IPS DF 4.7 (cell line): ENCODE results near the gene PZP.

Experiments used
- DNase-seq: peaks from one replicate; pipeline ENCODE4 v3.0.0-alpha.2; 2013; ENCODE audit warnings: low spot score; ENCODE audit errors: extremely low read depth

The PZP gene

GRCh38 chr12:9124383-9125031, 83.7 kb downstream of the PZP start:
- DNase-seq = no peak

GRCh38 chr12:9123781-9124382, 84.3 kb downstream of the PZP start:
- DNase-seq = no peak

GRCh38 chr12:9122091-9122609, 86.0 kb downstream of the PZP start:
- no peak for DNase-seq

- DNase-seq = no peak
Observed at GRCh38 chr12:9120487-9121184, 87.6 kb downstream of the PZP start.

- DNase-seq = no peak
Observed at GRCh38 chr12:9118158-9118557, 90.0 kb downstream of the PZP start.

DNA sequence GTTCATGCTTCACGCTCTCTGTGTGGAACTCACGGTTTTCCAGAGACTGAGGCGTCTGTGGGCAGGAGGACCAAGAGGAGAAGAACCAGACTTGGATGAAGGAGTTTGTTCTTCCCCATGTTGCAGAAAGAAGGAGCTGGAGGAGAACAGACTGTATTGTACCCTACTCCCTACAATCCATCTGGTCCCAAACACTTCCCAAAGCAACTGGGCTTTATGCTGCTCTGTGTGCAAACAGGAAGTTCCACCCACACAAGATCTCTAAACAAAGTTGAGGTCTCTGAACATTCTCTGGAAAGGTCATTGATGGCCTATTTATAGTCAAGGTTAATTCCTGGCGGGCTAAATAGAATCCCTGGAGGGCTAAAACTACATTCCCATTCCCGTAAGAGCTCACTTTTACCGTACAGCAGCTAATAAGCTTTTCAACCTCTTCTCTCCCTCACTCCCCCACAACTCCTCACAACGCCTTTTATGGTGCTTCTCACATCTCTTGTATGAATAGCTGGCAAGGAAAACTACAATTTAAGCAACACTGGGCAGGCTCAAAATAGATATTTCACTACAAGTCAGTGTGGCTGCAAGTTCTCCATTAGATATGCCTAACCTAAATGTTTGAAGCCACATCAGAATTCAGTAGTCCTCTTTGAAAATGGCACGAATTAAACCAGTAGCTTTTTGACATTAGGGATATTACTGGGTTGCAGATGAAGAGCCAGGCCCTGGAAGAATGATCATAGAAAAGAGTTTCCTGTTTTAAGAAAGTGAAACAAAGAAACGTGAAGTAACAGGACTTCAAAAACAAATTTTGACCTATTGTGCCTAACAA, 92.2 kb downstream of the PZP start, which contains the start of gene A2M:
Gene A2M, minus strand, starts transcription at position 189 of the 829 bp plus-strand sequence. Its CDS starts 70 bp downstream, at position 119.
- no peak for DNase-seq

DNA sequence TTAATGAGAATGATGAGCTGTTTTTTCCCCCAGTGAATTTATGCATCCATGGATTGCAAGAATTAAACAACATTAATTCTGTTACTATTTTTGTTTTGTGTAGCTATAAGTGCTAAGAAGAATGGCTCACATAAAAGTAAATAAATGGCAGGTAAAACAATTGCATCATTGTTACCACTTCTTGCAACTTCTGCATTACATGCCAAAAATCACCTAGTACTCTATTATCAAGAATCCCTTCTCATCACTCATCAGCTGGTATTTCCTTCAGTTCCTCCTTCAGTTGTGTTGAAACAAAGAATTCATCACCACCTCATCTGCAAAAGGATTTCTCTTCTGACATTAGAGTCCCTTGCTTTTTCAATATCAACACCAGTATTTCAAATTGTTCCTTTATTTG, 93.2 kb downstream of the PZP start:
- no peak for DNase-seq

GRCh38 chr12:9113987-9114309, 94.2 kb downstream of the PZP start:
- DNase-seq = no peak

GRCh38 chr12:9113296-9113986, 94.8 kb downstream of the PZP start:
- DNase-seq = no peak

DNA sequence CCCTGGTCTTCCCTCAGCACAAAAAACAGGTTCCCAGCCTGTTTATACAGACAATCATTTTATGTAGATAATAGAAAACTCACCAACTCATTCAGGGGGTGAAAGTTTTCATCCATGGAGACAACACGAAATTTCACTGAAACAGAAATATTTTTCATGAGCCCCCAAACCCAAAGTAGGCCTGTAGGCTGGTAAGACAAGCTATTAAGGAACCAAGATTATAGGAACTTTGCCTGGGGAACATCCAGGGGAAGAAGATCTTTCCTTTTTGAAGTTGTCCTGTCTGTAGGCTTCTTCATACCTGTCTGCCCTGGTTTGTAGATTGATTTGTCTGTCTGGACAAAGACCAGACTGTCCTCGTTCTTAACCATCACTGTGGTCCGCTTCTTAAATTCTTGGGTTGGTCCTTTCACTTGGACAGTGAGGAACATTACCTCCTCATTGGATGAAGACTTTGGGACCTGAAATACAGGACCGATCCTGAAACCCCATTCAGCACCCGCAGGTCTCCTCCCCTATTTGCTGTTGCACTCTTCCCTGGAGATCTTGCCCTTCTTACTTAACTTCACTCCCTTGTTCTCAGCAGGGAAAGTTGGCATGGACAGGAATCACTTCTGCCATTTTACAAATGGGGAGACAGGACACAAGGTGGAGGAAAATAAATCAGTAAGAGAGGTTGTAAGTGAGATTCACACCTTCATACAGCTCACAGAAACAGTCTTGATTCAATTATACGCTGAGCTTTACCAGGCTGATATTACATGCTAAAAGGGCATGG, 95.9 kb downstream of the PZP start:
- no peak for DNase-seq

GRCh38 chr12:9111525-9111924, 96.7 kb downstream of the PZP start:
- DNase-seq = no peak

- no peak for DNase-seq
Observed at GRCh38 chr12:9109737-9110491, 98.3 kb downstream of the PZP start.

- DNase-seq = no peak
Observed at GRCh38 chr12:9109213-9109522, 99.0 kb downstream of the PZP start.

- DNase-seq = no peak
Observed at GRCh38 chr12:9108504-9109212, 99.5 kb downstream of the PZP start.

GRCh38 chr12:9107542-9107873, 100.7 kb downstream of the PZP start:
- no peak for DNase-seq

DNA sequence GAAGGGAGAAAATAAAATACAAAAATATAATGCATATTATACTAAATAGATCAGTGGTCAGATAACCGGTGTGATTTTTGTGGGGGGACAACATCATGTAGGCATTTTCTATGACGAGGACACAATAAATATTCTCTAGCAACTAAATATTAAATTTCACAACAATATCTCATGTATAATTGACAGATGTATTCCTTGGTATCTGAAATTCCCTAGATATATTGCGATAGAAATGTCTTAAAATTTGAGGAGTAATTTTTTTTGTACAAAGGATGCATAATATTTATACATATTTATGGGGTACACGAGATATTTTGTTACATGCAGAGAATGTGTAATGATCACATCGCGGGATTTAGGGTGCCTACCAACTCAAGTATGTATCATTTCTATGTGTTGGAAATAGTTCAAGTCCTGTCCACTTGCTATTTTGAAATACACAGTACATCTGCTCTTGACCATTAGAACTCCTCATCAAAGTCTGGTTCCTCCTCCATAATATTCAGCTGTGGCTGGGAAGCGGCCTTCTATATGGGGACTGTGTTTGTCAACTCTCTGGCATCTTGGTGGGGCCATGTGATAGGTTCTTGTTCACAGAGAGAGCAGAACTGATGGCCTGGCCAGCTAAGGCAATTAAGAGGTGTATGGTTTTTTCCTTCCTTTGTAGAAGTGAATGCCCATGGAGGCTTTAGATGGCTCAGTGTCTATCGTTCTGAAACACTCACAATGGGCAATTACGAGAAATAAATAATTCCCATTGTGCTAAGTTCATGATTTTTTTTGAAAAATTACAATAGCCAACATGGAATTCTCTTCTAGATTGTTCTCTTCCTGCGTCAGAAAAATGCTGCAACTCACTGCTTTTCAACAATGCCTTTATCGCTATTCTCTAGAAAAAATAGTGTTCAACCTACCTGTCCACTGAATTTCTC, 101.3 kb downstream of the PZP start:
- no peak for DNase-seq

DNA sequence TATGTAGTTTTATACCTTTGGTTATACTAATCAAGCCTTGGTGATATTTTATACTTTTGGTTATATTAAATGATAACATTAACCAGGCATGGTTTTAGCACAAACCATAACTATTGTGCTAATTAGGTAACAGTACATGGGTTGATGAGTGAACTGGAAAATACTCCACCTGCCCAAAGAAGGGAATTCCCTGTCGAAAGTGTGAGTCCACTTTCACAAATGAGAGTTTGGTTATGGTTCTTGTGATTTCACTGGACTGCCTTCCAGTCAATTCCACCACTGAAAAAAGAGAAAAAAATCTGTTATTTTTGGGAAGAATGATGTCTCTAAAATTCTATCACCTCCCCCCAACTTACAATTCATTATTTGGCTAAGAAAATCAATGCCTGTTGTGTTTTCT, 102.1 kb downstream of the PZP start:
- DNase-seq = no peak

DNA sequence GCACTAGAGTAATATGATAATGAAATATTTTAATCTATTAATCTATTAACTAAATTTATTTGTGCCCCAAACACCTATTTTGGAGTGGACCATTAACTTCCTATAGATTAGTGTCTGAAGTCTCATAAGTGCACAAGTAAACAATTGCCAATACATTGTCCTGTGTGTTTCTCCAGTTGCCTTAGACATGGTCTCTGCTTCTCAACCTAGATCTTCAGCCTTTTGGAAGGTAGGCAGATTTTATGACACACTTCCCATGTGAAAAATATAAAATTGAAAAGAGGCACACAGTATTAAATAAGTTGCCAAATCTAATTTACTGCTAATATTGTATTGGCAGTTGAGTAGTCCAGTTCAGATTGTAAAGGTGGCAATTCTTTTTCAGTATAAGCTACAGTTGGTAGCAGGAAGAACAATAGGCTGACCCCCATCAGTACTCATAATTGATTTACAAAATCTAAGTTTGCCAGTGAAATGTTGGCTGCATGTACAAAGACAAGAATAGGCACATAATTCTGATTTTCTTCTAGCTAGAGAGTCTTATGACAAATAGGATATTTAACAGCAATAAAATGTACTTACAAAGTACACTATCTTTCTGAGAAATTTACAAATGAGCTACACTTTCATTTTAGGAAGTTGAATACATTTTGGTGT, 103.3 kb downstream of the PZP start:
- no peak for DNase-seq
